ENCODE results near the gene BIN1.
A peak's percentile ranks its signal among the peaks of the same experiment; 100 is the strongest.
"Not testable (repeated sequence)": the region's sequence is repeated elsewhere in the genome, so short reads cannot be mapped to it uniquely, and the experiment has no call there.

BIN1 gene

GRCh38 chr2:127029350-127030051, 77.5 kb downstream of the BIN1 start:
- no peaks in the 10 kb centered on the region for H3K9me3 Mint-ChIP-seq
- H3K36me3 Mint-ChIP-seq (ENCODE audit: low read depth): no peaks in the 10 kb centered on the region
- H3K27ac Mint-ChIP-seq: peak overlapping the region in 1 of 3 experiments; percentile 27
- TF ChIP-seq, protein P1, sequence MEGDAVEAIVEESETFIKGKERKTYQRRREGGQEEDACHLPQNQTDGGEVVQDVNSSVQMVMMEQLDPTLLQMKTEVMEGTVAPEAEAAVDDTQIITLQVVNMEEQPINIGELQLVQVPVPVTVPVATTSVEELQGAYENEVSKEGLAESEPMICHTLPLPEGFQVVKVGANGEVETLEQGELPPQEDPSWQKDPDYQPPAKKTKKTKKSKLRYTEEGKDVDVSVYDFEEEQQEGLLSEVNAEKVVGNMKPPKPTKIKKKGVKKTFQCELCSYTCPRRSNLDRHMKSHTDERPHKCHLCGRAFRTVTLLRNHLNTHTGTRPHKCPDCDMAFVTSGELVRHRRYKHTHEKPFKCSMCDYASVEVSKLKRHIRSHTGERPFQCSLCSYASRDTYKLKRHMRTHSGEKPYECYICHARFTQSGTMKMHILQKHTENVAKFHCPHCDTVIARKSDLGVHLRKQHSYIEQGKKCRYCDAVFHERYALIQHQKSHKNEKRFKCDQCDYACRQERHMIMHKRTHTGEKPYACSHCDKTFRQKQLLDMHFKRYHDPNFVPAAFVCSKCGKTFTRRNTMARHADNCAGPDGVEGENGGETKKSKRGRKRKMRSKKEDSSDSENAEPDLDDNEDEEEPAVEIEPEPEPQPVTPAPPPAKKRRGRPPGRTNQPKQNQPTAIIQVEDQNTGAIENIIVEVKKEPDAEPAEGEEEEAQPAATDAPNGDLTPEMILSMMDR (IDR thresholded peaks at IDR 0.05; ENCODE audit: unreplicated experiment in 3 of 3): no peak
- peaks cover 34% of the 10 kb centered on the region for H3K4me1 Mint-ChIP-seq
- no peaks in the 10 kb centered on the region for H3K27me3 Mint-ChIP-seq (ENCODE audit: low read depth)
- no peak overlapping the region for H3K4me3 Mint-ChIP-seq

- H3K36me3 Mint-ChIP-seq (ENCODE audit: low read depth); H3K27ac Mint-ChIP-seq; H3K27me3 Mint-ChIP-seq (ENCODE audit: low read depth); H3K9me3 Mint-ChIP-seq; H3K4me3 Mint-ChIP-seq: not testable (repeated sequence)
- peaks cover 33% of the 10 kb centered on the region for H3K4me1 Mint-ChIP-seq
Measured at GRCh38 chr2:127028745-127029144, 78.2 kb downstream of the BIN1 start.

GRCh38 chr2:127027715-127028114, 79.2 kb downstream of the BIN1 start:
- Mint-ChIP-seq H3K36me3 (ENCODE audit: low read depth) (no peaks in the 10 kb centered on the region), H3K9me3 (no peaks in the 10 kb centered on the region), H3K4me1 (peaks cover 28% of the 10 kb centered on the region), H3K27ac (no peak overlapping the region), H3K27me3 (ENCODE audit: low read depth) (no peaks in the 10 kb centered on the region), H3K4me3 (no peak overlapping the region)
- TF ChIP-seq, protein P1 (IDR thresholded peaks at IDR 0.05; ENCODE audit: unreplicated experiment in 3 of 3): no peak

DNA sequence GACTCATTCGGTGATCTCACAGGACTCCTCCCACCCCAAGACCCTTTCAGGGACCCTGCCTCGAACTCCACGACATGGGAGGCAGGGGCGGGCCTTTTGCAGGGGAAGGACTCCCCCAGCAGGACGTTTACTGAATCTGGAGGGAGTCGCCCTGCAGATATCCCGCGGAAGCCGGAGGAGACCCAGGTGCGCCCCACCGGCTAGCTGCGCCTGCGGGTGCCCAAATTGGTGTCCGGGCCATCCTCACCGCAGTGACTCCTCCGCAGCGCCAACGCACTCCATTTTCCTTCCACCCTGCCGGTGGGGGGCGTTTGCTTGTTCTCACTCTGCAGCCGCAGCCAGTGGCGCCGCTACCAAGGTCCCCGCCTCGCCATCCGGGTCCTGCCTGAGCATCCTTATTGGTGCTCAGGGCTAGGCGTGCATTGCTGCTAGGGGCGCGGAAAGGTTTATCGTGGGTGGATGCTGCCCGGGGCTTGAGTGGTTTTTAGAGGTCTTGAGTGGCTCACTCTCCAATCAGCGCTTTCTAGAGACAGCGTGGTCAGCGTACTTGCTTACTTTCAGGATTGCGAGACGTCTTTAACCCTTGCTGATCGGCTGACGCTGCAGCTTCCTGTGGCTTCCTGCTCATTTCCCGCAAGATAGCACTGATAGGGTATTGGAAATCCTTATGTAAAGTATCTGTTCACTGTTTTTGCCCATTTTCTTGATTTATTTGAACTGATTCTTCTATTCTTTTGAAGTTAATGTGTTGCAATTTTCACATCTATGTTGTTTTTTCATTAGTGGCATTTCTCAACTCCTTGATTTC, 81.4 kb downstream of the BIN1 start:
- peak overlapping the region; percentile 84 to 92 (median 91) for H3K4me3 Mint-ChIP-seq
- H3K4me1 Mint-ChIP-seq: peaks cover 19% of the 10 kb centered on the region
- H3K27ac Mint-ChIP-seq: peak overlapping the region; percentile 76 to 89 (median 83)
- H3K9me3 Mint-ChIP-seq: no peaks in the 10 kb centered on the region
- no peaks in the 10 kb centered on the region for H3K36me3 Mint-ChIP-seq (ENCODE audit: low read depth)
- H3K27me3 Mint-ChIP-seq (ENCODE audit: low read depth): no peaks in the 10 kb centered on the region
- TF ChIP-seq, protein P1 (IDR thresholded peaks at IDR 0.05; ENCODE audit: unreplicated experiment in 3 of 3): peak in 2 of 3 experiments; percentile 42 to 51

- no peaks in the 10 kb centered on the region for H3K27me3 Mint-ChIP-seq (ENCODE audit: low read depth)
- no peaks in the 10 kb centered on the region for H3K9me3 Mint-ChIP-seq
- TF ChIP-seq, protein P1 (IDR thresholded peaks at IDR 0.05; ENCODE audit: unreplicated experiment in 3 of 3): peak in 2 of 3 experiments; percentile 40 to 47
- H3K27ac Mint-ChIP-seq: peak overlapping the region; percentile 76 to 84 (median 78)
- H3K4me3 Mint-ChIP-seq: peak overlapping the region; percentile 84 to 92 (median 91)
- H3K36me3 Mint-ChIP-seq (ENCODE audit: low read depth): no peaks in the 10 kb centered on the region
- peaks cover 18% of the 10 kb centered on the region for H3K4me1 Mint-ChIP-seq
Measured at GRCh38 chr2:127024769-127025358, 82.1 kb downstream of the BIN1 start.

- Mint-ChIP-seq H3K9me3 (no peaks in the 10 kb centered on the region), H3K4me1 (peaks cover 13% of the 10 kb centered on the region), H3K4me3 (peak overlapping the region; percentile 52 to 59 (median 56))
Measured at GRCh38 chr2:127023504-127023903, 83.5 kb downstream of the BIN1 start.

More at GRCh38 chr2:127023504-127023903, 83.5 kb downstream of the BIN1 start:
- H3K27me3 Mint-ChIP-seq (ENCODE audit: low read depth): no peaks in the 10 kb centered on the region
- H3K36me3 Mint-ChIP-seq (ENCODE audit: low read depth): no peaks in the 10 kb centered on the region
- no peak overlapping the region for H3K27ac Mint-ChIP-seq
- TF ChIP-seq, protein P1 (IDR thresholded peaks at IDR 0.05; ENCODE audit: unreplicated experiment in 3 of 3): no peak

All from nephron (organoid).